Measurements from ENCODE around the gene SS18L1. TPM values are rescaled to one million over a fixed set of nuclear protein-coding genes. Genes with fewer than 3 reads are reported as not detected.

SS18L1 gene
- total RNA-seq, 4 donors from 2014 or later = 14.7 to 23.2 (median 22.1) TPM

GRCh38 chr20:62229667-62230066, 86.1 kb downstream of the SS18L1 start:
- no peaks in the 10 kb centered on the region for H3K36me3 ChIP-seq
- H3K27me3 ChIP-seq = peaks cover 22% of the 10 kb centered on the region
- no peak for TF ChIP-seq CTCF (IDR thresholded peaks at IDR 0.05)
- TF ChIP-seq POLR2A (IDR thresholded peaks at IDR 0.05) = no peak
- TF ChIP-seq POLR2AphosphoS5 (IDR thresholded peaks at IDR 0.05) = no peak
- no peak for TF ChIP-seq EP300 (IDR thresholded peaks at IDR 0.05; ENCODE audit: low read depth)
- no peaks in the 10 kb centered on the region for H3K4me1 ChIP-seq
- intact Hi-C loops (cut with DNase I; ENCODE audit: low total_unique reads) (loop anchor here (10.0 kb wide), 1 partner anchor 45 kb away; the partner anchor contains the start of gene MTG2), in situ Hi-C loops (cut with MboI; ENCODE audit: low pct_ligation_motif_present in 1 of 4, low pct_unique_long_range_greater_than_20kb in 1 of 4, low sequenced_read_pairs in 3 of 4) (no loop called here)
- H3K4me3 ChIP-seq = no peak overlapping the region
- DNase-seq = no peak
- H3K27ac ChIP-seq = no peak overlapping the region
- no peaks in the 10 kb centered on the region for H3K9me3 ChIP-seq
- 68 to 70% methylated on average over 4 of the region's 4 CpGs for WGBS, 2 donors (ENCODE audit: low coverage in 1 of 2)

GRCh38 chr20:62230276-62230675, 86.7 kb downstream of the SS18L1 start:
- in situ Hi-C loops (cut with MboI; ENCODE audit: low pct_ligation_motif_present in 1 of 4, low pct_unique_long_range_greater_than_20kb in 1 of 4, low sequenced_read_pairs in 3 of 4) = no loop called here
- Histone ChIP-seq H3K9me3 (no peaks in the 10 kb centered on the region), H3K4me3 (no peak overlapping the region), H3K27me3 (peaks cover 18% of the 10 kb centered on the region), H3K36me3 (no peaks in the 10 kb centered on the region), H3K4me1 (no peaks in the 10 kb centered on the region), H3K27ac (no peak overlapping the region)
- intact Hi-C loops (cut with DNase I; ENCODE audit: low total_unique reads) = loop anchor here (10.0 kb wide), 1 partner anchor 45 kb away; the partner anchor contains the start of gene MTG2
- DNase-seq = no peak
- WGBS, 2 donors (ENCODE audit: low coverage in 1 of 2) = 90 to 97% methylated on average over 2 of the region's 2 CpGs
- TF ChIP-seq EP300 (IDR thresholded peaks at IDR 0.05; ENCODE audit: low read depth) (no peak), POLR2A (IDR thresholded peaks at IDR 0.05) (no peak), POLR2AphosphoS5 (IDR thresholded peaks at IDR 0.05) (no peak), CTCF (IDR thresholded peaks at IDR 0.05) (no peak)

- Histone ChIP-seq H3K4me3 (no peak overlapping the region), H3K27ac (no peak overlapping the region), H3K36me3 (no peaks in the 10 kb centered on the region), H3K27me3 (peaks cover 14% of the 10 kb centered on the region), H3K4me1 (no peaks in the 10 kb centered on the region), H3K9me3 (no peaks in the 10 kb centered on the region)
- WGBS, 2 donors (ENCODE audit: low coverage in 1 of 2) = 90 to 95% methylated on average over 2 to 4 of the region's 10 CpGs
- TF ChIP-seq POLR2AphosphoS5 (IDR thresholded peaks at IDR 0.05) (no peak), POLR2A (IDR thresholded peaks at IDR 0.05) (no peak)
- DNase-seq = no peak
- in situ Hi-C loops (cut with MboI; ENCODE audit: low pct_ligation_motif_present in 1 of 4, low pct_unique_long_range_greater_than_20kb in 1 of 4, low sequenced_read_pairs in 3 of 4) (no loop called here), intact Hi-C loops (cut with DNase I; ENCODE audit: low total_unique reads) (loop anchor here (10.0 kb wide), 1 partner anchor 46 kb away; the partner anchor contains the start of gene MTG2)
Measured at GRCh38 chr20:62230696-62231095, 87.1 kb downstream of the SS18L1 start.

- in situ Hi-C loops (cut with MboI; ENCODE audit: low pct_ligation_motif_present in 1 of 4, low pct_unique_long_range_greater_than_20kb in 1 of 4, low sequenced_read_pairs in 3 of 4) (no loop called here), intact Hi-C loops (cut with DNase I; ENCODE audit: low total_unique reads) (loop anchor here (10.0 kb wide), 1 partner anchor 46 kb away; the partner anchor contains the start of gene MTG2)
- WGBS, 2 donors (ENCODE audit: low coverage in 1 of 2) = 86% methylated on average over 6 of the region's 6 CpGs; no CpG with 5 or more reads in 1 of the 2 donors
- H3K9me3 ChIP-seq = no peaks in the 10 kb centered on the region
- H3K36me3 ChIP-seq = no peaks in the 10 kb centered on the region
- no peak for DNase-seq
- H3K4me3 ChIP-seq = no peak overlapping the region
- no peak overlapping the region for H3K27ac ChIP-seq
- TF ChIP-seq EP300 (IDR thresholded peaks at IDR 0.05; ENCODE audit: low read depth) (no peak), CTCF (IDR thresholded peaks at IDR 0.05) (no peak)
- H3K27me3 ChIP-seq = peaks cover 9% of the 10 kb centered on the region
- no peaks in the 10 kb centered on the region for H3K4me1 ChIP-seq
Measured at GRCh38 chr20:62231292-62231691, 87.7 kb downstream of the SS18L1 start.

Other genes starting within 250 kb of the SS18L1 start
- gene TAF4, start 77.9 kb upstream of the SS18L1 start, total RNA-seq = 10 to 100 TPM; 18.9 to 39.5 (median 24.3) TPM
- 10 to 100 TPM; 22.1 to 45.3 (median 35.6) TPM for gene LSM14B, start 21.3 kb upstream of the SS18L1 start, total RNA-seq
- gene PSMA7, start 375 bp upstream of the SS18L1 start, total RNA-seq = 100 to 1,000 TPM; 154 to 241 (median 234) TPM
- gene MTG2, start 39.3 kb downstream of the SS18L1 start, total RNA-seq = 10 to 100 TPM in 3 of 4 donors, 1 to 10 TPM in 1; 9.8 to 58.0 (median 23.1) TPM
- not detected for gene HRH3, start 76.5 kb downstream of the SS18L1 start, total RNA-seq
- 100 to 1,000 TPM in 1 of 4 donors, 10 to 100 TPM in 3; 36.2 to 101 (median 73.3) TPM for gene OSBPL2, start 94.8 kb downstream of the SS18L1 start, total RNA-seq
- 100 to 1,000 TPM in 3 of 4 donors, 10 to 100 TPM in 1; 41.8 to 126 (median 109) TPM for gene ADRM1, start 159.2 kb downstream of the SS18L1 start, total RNA-seq
- gene LAMA5, start 223.5 kb downstream of the SS18L1 start, total RNA-seq = 100 to 1,000 TPM in 2 of 4 donors, 10 to 100 TPM in 2; 33.2 to 269 (median 91.3) TPM
- 1,000 to 10,000 TPM in 3 of 4 donors, 100 to 1,000 TPM in 1; 585 to 2,728 (median 1,375) TPM for gene RPS21, start 243.3 kb downstream of the SS18L1 start, total RNA-seq